Adipocyte (in vitro differentiated cells): Measurements from ENCODE around the gene ADAMTS9.

ENCODE experiments used
- DNase-seq: peaks from one replicate; pipeline ENCODE4 v3.0.0-alpha.2; 2015; ENCODE audit warnings: low read depth
- H3K27me3 ChIP-seq: replicated peaks from 2 replicates; pipeline ENCODE4 v1.7.0; 2013; ENCODE audit warnings: mild to moderate bottlenecking, low read length, moderate library complexity; ENCODE audit not compliant: control insufficient read depth, insufficient read depth
- H3K36me3 ChIP-seq: 2 replicates; pipeline ENCODE4 v1.7.0; 2013; ENCODE audit warnings: low read length, mild to moderate bottlenecking, moderate library complexity; ENCODE audit not compliant: control insufficient read depth, insufficient read depth, severe bottlenecking
- H3K4me1 ChIP-seq: 2 replicates; pipeline ENCODE4 v1.7.0; 2013; ENCODE audit warnings: mild to moderate bottlenecking, low read length, moderate library complexity; ENCODE audit not compliant: control insufficient read depth, insufficient read depth
- H3K4me3 ChIP-seq: 2 replicates; pipeline ENCODE4 v1.7.0; 2013; ENCODE audit warnings: mild to moderate bottlenecking, low read length, moderate library complexity
- H3K9ac ChIP-seq: 2 replicates; pipeline ENCODE4 v1.7.0; 2013; ENCODE audit warnings: mild to moderate bottlenecking, low read length, moderate library complexity
- H3K9me3 ChIP-seq: 2 replicates; pipeline ENCODE4 v1.7.0; 2013; ENCODE audit warnings: mild to moderate bottlenecking, low read length, moderate library complexity; ENCODE audit not compliant: control insufficient read depth

The ADAMTS9 gene

GRCh38 chr3:64685331-64685799, 2.4 kb downstream of the ADAMTS9 start:
- Histone ChIP-seq H3K4me1 (peaks cover 16% of the 10 kb centered on the region), H3K9ac (peak overlapping the region; percentile 91), H3K9me3 (no peaks in the 10 kb centered on the region), H3K27me3 (no peaks in the 10 kb centered on the region), H3K4me3 (peak overlapping the region; percentile 88), H3K36me3 (peaks cover 6% of the 10 kb centered on the region)
- peak; percentile 79 for DNase-seq

GRCh38 chr3:64684715-64685261, 3.0 kb downstream of the ADAMTS9 start:
- Histone ChIP-seq H3K27me3 (no peaks in the 10 kb centered on the region), H3K36me3 (peaks cover 12% of the 10 kb centered on the region), H3K9me3 (no peaks in the 10 kb centered on the region), H3K4me1 (peaks cover 16% of the 10 kb centered on the region), H3K9ac (peak overlapping the region; percentile 91), H3K4me3 (peak overlapping the region; percentile 88)
- DNase-seq = peak; percentile 67

DNA sequence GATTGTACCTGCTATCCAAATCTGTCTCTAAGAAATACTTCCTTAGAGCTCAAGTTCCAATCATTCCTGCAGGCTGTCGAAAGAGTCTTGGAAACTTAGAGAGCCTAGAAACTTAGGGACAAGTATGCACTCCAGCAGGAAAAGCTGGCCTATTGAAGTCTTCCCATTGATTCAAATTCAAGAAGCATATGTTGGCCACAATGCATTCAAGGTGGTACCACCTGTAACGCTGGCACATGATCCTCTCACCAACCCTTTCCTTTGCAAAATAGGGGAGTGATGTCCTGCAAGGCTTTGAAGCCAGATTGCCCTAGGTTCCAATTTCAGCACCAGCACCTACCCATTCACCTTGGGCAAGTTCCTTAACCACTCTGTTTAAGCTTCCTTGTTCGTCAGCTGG, 6.0 kb downstream of the ADAMTS9 start:
- no peak overlapping the region for H3K4me3 ChIP-seq
- no peaks in the 10 kb centered on the region for H3K27me3 ChIP-seq
- no peak for DNase-seq
- peaks cover 5% of the 10 kb centered on the region for H3K4me1 ChIP-seq
- H3K9me3 ChIP-seq = no peaks in the 10 kb centered on the region
- H3K9ac ChIP-seq = no peak overlapping the region
- peaks cover 41% of the 10 kb centered on the region for H3K36me3 ChIP-seq

DNA sequence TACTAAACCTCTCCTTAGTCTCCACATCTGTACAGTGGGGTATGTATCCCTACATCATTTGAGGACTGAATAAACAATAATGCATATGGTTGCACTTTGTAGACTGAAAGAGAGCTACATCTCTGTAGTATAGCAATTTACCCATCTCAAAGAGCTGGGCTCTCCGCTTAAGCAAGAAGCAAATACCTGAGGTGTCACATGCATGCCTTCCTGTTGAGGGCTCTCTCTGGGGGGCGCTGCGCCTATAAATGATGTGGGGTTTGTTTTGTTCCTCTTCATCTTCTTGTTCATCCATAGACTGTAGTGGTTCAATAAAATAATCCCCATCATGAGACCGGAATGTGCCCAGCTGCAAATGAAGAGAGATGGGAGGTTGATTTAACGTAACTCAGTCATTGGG, 6.8 kb downstream of the ADAMTS9 start:
- H3K27me3 ChIP-seq = no peaks in the 10 kb centered on the region
- peaks cover 4% of the 10 kb centered on the region for H3K4me1 ChIP-seq
- no peak overlapping the region for H3K9ac ChIP-seq
- no peaks in the 10 kb centered on the region for H3K9me3 ChIP-seq
- no peak overlapping the region for H3K4me3 ChIP-seq
- no peak for DNase-seq
- H3K36me3 ChIP-seq = peaks cover 46% of the 10 kb centered on the region

- Histone ChIP-seq H3K36me3 (peaks cover 46% of the 10 kb centered on the region), H3K4me3 (no peak overlapping the region), H3K27me3 (no peaks in the 10 kb centered on the region), H3K9me3 (no peaks in the 10 kb centered on the region), H3K4me1 (peaks cover 4% of the 10 kb centered on the region), H3K9ac (no peak overlapping the region)
- no peak for DNase-seq
Observed at GRCh38 chr3:64680334-64680733, 7.5 kb downstream of the ADAMTS9 start.

GRCh38 chr3:64677961-64678716, 9.7 kb downstream of the ADAMTS9 start:
- Histone ChIP-seq H3K9me3 (no peaks in the 10 kb centered on the region), H3K9ac (no peak overlapping the region), H3K27me3 (no peaks in the 10 kb centered on the region), H3K4me3 (no peak overlapping the region), H3K36me3 (peaks cover 46% of the 10 kb centered on the region), H3K4me1 (no peaks in the 10 kb centered on the region)
- no peak for DNase-seq

- H3K4me3 ChIP-seq = no peak overlapping the region
- H3K9me3 ChIP-seq = no peaks in the 10 kb centered on the region
- no peak overlapping the region for H3K9ac ChIP-seq
- H3K36me3 ChIP-seq = peaks cover 50% of the 10 kb centered on the region
- no peaks in the 10 kb centered on the region for H3K27me3 ChIP-seq
- DNase-seq = no peak
- no peaks in the 10 kb centered on the region for H3K4me1 ChIP-seq
Observed at GRCh38 chr3:64676831-64677230, 11.0 kb downstream of the ADAMTS9 start.

DNA sequence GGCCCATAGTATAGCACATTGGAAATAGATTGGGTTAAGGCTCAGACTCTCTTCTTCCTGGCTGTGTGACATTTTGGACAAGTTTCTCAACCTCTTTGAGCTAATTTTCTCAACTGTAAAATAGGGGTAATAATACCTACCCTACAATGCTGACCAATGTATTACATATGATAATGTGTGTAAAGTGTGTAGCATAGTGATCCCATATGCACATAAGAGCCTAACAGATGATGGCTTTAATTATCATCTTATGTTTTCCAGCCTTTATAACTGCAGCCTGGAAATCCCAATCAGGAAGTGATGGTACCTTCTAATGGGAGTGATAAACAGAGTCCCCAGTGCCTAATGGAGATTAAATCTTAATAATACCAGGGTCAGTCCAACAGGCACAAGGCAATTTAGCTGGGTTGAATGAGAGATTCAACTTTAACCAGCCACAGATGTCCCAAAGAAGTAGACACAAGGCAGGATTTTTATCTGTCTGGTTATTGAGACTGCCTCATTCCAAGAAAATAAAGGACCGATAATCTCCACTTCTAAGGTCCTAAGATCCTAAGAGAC, 12.0 kb downstream of the ADAMTS9 start:
- no peaks in the 10 kb centered on the region for H3K4me1 ChIP-seq
- no peak for DNase-seq
- no peak overlapping the region for H3K9ac ChIP-seq
- no peaks in the 10 kb centered on the region for H3K9me3 ChIP-seq
- no peak overlapping the region for H3K4me3 ChIP-seq
- no peaks in the 10 kb centered on the region for H3K27me3 ChIP-seq
- H3K36me3 ChIP-seq = peaks cover 48% of the 10 kb centered on the region

DNA sequence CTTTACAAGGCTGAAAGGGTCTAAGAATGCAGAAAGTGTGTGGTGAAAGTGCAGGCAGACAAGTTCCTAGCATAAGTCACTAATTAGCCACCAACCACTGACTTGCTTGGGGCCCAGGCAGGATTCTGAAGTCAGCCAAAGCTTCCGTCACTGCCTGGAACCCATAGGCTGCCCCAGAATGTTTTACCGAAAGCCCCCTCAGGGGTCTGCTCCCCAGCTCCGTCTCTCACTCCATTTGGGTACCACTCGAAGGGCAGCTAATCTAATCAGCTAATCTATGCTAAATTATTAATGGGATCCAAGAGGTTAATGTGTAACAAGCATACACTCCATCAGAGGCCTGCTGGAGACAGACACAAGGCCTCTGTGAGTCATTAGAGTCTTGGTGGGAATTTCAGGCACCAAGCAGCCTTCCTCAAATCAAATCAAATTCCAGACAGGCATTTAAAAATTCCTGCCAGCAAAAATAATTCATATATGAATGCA, 13.2 kb downstream of the ADAMTS9 start:
- H3K9me3 ChIP-seq = no peaks in the 10 kb centered on the region
- no peak overlapping the region for H3K4me3 ChIP-seq
- H3K27me3 ChIP-seq = no peaks in the 10 kb centered on the region
- H3K9ac ChIP-seq = no peak overlapping the region
- H3K4me1 ChIP-seq = no peaks in the 10 kb centered on the region
- H3K36me3 ChIP-seq = peaks cover 37% of the 10 kb centered on the region
- DNase-seq = peak; percentile 29

GRCh38 chr3:64673159-64673715, 14.6 kb downstream of the ADAMTS9 start:
- no peaks in the 10 kb centered on the region for H3K4me1 ChIP-seq
- no peak overlapping the region for H3K9ac ChIP-seq
- H3K27me3 ChIP-seq = no peaks in the 10 kb centered on the region
- peaks cover 24% of the 10 kb centered on the region for H3K36me3 ChIP-seq
- DNase-seq = no peak
- H3K4me3 ChIP-seq = no peak overlapping the region
- H3K9me3 ChIP-seq = no peaks in the 10 kb centered on the region
